Activated T-cell treated with anti-CD3 and anti-CD28 coated beads, Interleukin-2, amount 50 U/mL, for 4 hours (primary cell): ENCODE results near the gene OR5A1. TPM values are rescaled to one million over a fixed set of nuclear protein-coding genes. Genes with fewer than 3 reads are reported as not detected.

Source experiments
- ATAC-seq, 2 donors: fragments of 200-7000 bp; cut with Tn5 transposase; one replicate each; pipeline ENCODE4 v1.10.0; 2021
- DNase-seq: peaks from one replicate; pipeline ENCODE4 v3.0.0-alpha.2; 2020
- H3K27me3 Mint-ChIP-seq: one replicate; pipeline ENCODE4 v1.8.0; 2021; ENCODE audit warnings: low read depth, mixed read lengths
- H3K36me3 Mint-ChIP-seq: one replicate; pipeline ENCODE4 v1.8.0; 2022; ENCODE audit warnings: mixed read lengths; ENCODE audit not compliant: insufficient read depth
- H3K4me1 Mint-ChIP-seq: one replicate; pipeline ENCODE4 v1.8.0; 2021; ENCODE audit warnings: low read depth, mixed read lengths
- H3K4me3 Mint-ChIP-seq: one replicate; pipeline ENCODE4 v1.8.0; 2021; ENCODE audit warnings: mild to moderate bottlenecking, moderate library complexity, mixed read lengths
- H3K9me3 Mint-ChIP-seq: one replicate; pipeline ENCODE4 v1.8.0; 2021; ENCODE audit warnings: mixed read lengths
- total RNA-seq, 3 donors: library from RNA; stranded (reverse); gene quantifications; one replicate each; pipeline ENCODE4 v1.2.1, GENCODE V29; 2021

OR5A1 gene
- not detected for total RNA-seq

DNA sequence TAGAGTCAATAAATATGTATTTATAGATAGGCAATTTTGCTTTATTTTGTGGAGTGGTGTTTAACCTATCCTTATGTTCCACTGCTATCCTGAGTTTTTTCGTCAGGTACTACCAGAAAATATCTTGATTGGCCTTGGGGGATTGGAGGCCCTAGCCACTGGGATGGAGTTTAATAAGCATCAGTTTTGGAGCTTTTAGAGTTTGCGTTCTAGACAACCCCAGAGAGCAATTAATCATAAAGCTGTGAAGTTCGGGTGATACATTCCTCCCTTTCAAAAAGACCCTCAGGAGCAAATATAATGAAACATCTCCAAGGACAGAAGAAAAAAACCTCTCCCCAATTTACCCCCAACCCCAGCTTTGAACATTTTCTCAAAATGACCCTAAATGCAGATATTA is at the start of gene OR5A1:
Gene OR5A1, plus strand, starts transcription at position 301 of the 400 bp plus-strand sequence. CDS start 6,700 bp downstream, outside the sequence.
- peaks cover 10% of the 10 kb centered on the region for H3K27me3 Mint-ChIP-seq
- H3K4me1 Mint-ChIP-seq, result no peaks in the 10 kb centered on the region
- H3K9me3 Mint-ChIP-seq, result no peaks in the 10 kb centered on the region
- no peak within 1 kb of the TSS for H3K4me3 Mint-ChIP-seq
- no peak for DNase-seq
- H3K36me3 Mint-ChIP-seq, result no peaks in the 10 kb centered on the region
- no peak for ATAC-seq

DNA sequence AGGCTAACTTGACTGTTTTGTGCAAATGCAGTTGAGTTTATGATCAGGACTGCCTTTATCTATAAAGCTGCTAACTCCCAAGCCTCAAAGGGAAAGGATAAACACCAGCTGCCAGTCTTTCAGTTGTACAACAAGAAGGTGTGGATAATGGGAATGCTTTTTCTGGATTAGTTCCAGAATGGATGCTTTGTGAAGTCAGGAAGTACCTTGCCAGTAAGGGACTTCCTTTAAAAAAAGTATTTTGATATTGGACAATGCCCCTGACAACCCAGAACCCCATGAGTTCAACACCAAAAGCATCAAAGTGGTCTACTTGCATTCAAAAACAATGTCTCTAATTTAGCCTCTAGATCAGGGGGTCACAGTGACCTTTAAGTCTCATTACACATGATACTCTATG is 42.1 kb upstream of the OR5A1 start:
- ATAC-seq (no peak), DNase-seq (no peak)
- H3K9me3 Mint-ChIP-seq, result peaks cover 6% of the 10 kb centered on the region

DNA sequence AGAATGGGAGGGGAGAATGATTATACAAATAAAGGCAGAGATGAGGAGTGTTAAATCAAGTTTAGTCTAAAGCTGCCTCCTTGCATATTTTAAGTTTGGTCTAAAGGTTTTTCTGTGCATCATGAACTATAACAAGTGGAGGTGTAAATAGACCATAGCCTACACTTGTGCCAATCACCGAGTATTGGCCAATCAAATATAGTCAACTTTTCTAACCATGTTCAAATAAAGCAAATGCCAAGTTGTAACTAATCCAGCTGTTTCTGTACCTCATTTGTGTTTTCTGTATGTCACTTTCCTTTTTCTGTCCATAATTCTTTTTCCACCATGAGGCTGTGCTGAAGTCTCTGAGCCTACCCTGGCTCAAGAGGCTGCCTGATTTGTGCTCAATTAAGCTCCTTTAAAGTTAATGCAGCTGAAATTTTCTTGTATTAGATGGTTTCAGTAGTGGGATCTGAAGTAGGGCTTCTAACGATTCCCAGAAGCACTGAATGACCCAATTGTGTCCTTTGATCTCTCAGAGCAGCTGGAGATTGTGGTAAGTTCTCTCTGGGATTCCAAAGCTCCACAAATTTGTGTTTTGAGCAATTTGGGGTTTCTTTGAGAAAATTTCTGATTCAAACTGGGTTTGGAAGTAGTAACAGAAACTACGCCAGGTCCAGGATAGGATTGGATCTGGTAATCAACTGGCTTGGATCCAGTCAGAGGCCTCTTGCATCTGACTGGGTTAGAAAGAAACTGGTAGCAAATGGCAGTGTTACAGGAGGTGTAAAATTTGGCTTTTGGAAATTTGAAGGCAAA is 35.6 kb upstream of the OR5A1 start:
- no peak for ATAC-seq
- H3K9me3 Mint-ChIP-seq, result peaks cover 17% of the 10 kb centered on the region
- no peaks in the 10 kb centered on the region for H3K36me3 Mint-ChIP-seq
- H3K27me3 Mint-ChIP-seq, result no peaks in the 10 kb centered on the region
- DNase-seq, result no peak
- no peak overlapping the region for H3K4me3 Mint-ChIP-seq
- H3K4me1 Mint-ChIP-seq, result no peaks in the 10 kb centered on the region

More for the DNA sequence above, 42.1 kb upstream of the OR5A1 start:
- Mint-ChIP-seq H3K27me3 (peaks cover 10% of the 10 kb centered on the region), H3K4me3 (no peak overlapping the region), H3K4me1 (no peaks in the 10 kb centered on the region), H3K36me3 (no peaks in the 10 kb centered on the region)

DNA sequence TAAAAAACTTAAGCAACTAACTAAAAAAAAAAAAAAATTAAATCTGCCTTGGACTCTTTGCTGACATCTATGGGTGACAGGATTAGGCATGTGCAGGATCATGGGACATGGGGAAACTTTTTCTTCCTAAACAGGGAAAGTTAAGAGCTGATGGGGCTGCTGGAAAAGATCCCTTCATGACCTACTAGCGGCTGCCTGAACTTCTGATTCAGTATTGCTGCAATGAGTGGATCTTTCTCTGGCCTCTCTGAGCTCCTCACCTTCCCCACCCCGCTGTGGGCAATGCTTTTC is 35.1 kb upstream of the OR5A1 start:
- no peak for ATAC-seq
- peaks cover 17% of the 10 kb centered on the region for H3K9me3 Mint-ChIP-seq
- H3K4me1 Mint-ChIP-seq, result no peaks in the 10 kb centered on the region
- no peaks in the 10 kb centered on the region for H3K27me3 Mint-ChIP-seq
- no peak for DNase-seq
- H3K36me3 Mint-ChIP-seq, result no peaks in the 10 kb centered on the region
- no peak overlapping the region for H3K4me3 Mint-ChIP-seq

DNA sequence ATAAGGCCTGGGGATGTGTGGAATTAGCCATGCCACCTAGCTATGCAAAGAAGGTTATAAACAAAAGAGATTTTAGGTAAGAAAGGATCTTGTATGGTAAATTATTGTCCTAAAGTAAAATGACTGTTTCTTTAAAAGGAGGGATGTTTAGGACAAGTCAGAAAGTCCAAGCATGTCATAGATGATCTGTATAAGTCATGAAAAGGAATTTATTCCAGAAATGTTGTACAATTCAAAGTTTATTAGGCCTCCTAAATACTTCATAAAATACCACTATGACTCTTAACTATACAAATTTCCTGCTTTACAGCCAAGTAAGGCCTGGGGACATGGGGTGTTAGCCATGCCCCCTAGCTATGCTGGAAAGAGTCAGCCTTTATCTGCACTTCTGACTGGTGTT is 32.7 kb upstream of the OR5A1 start:
- no peak overlapping the region for H3K4me3 Mint-ChIP-seq
- ATAC-seq, result no peak
- no peak for DNase-seq
- no peaks in the 10 kb centered on the region for H3K4me1 Mint-ChIP-seq
- H3K27me3 Mint-ChIP-seq, result no peaks in the 10 kb centered on the region
- H3K36me3 Mint-ChIP-seq, result no peaks in the 10 kb centered on the region
- peaks cover 19% of the 10 kb centered on the region for H3K9me3 Mint-ChIP-seq

DNA sequence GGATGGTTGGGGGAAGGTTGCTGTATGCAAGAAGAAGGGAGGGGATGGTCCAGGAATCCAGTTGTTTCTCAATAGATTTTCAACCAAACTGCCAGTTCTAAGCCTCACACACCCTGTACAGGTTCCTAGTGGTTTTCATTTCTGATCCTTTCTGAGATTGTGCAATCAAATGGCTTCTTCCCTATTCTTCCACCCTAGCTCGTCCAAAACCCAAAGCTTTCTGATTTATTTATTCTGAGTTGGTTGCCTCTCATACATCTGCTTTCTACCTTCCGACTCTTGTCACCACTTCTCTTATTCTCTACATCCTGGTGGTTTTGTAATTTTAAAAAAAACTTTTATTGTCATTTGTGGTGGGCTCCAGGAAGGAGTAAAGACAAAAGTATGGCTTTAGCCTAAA is 22.6 kb upstream of the OR5A1 start:
- Mint-ChIP-seq H3K4me3 (no peak overlapping the region), H3K4me1 (peaks cover 4% of the 10 kb centered on the region), H3K27me3 (peaks cover 28% of the 10 kb centered on the region), H3K36me3 (no peaks in the 10 kb centered on the region), H3K9me3 (peaks cover 21% of the 10 kb centered on the region)
- no peak for ATAC-seq
- no peak for DNase-seq

DNA sequence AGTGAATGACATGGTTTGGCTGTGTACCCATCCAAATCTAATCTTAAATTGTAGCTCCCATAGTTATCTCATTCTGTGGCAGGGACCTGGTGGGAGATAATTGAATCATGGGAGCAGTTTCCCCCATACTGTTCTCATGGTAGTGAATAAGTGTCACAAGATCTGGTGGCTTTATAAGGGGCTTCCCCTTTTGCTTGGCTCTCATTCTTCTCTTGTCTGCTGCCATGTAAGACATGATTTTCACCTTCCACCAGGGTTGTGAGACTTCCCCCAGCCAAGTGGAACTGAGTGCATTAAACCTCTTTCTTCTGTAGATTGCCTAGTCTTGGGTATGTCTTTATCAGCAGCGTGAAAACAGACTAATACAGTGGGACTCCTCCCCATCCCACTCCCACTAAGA is 21.2 kb upstream of the OR5A1 start:
- peaks cover 30% of the 10 kb centered on the region for H3K27me3 Mint-ChIP-seq
- H3K4me3 Mint-ChIP-seq, result no peak overlapping the region
- peaks cover 10% of the 10 kb centered on the region for H3K9me3 Mint-ChIP-seq
- ATAC-seq, result no peak
- H3K4me1 Mint-ChIP-seq, result peaks cover 4% of the 10 kb centered on the region
- no peak for DNase-seq
- no peaks in the 10 kb centered on the region for H3K36me3 Mint-ChIP-seq

DNA sequence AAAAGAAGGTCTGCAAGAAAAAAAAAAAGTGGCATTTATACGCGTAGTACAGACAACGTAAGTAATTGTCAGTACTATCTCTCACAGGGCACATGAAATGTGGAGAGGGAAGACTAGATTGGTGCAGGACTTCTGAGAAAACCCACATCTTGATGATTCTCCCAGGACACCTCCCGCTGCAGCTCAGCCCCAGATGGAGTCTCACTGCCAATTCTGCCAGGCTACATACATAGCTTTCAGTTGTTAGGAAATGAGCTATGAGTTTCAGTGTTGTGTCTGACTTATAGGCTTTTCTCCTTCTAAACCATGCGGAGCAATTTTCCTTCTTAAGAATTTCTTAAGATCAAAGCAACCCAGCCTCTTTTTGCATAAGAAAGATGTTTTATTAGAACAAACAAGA is 19.7 kb upstream of the OR5A1 start:
- Mint-ChIP-seq H3K27me3 (peaks cover 30% of the 10 kb centered on the region), H3K4me1 (peaks cover 4% of the 10 kb centered on the region), H3K36me3 (no peaks in the 10 kb centered on the region), H3K4me3 (no peak overlapping the region), H3K9me3 (peaks cover 3% of the 10 kb centered on the region)
- ATAC-seq, result no peak
- DNase-seq, result no peak

DNA sequence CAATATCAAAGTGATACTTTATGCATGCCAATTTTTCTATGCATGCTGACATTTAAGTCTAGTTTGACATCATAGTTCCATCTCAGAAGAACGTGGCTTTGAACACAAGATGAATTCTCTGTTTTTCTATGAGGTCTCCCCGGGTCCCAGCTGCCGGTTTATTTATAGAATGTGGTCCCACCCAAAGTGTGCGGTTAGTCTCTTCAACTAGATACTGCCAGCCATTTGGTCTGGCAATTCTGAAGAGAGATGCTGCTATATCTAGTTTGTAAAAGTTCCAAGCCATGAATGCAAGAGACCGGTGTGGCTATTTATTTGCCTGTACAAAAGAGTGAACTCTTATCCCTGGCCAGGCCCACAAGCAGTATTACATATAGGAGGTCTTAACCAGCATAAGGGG is 19.2 kb upstream of the OR5A1 start:
- Mint-ChIP-seq H3K4me3 (no peak overlapping the region), H3K36me3 (no peaks in the 10 kb centered on the region), H3K4me1 (peaks cover 4% of the 10 kb centered on the region), H3K27me3 (peaks cover 30% of the 10 kb centered on the region), H3K9me3 (peaks cover 3% of the 10 kb centered on the region)
- ATAC-seq (no peak), DNase-seq (no peak)

DNA sequence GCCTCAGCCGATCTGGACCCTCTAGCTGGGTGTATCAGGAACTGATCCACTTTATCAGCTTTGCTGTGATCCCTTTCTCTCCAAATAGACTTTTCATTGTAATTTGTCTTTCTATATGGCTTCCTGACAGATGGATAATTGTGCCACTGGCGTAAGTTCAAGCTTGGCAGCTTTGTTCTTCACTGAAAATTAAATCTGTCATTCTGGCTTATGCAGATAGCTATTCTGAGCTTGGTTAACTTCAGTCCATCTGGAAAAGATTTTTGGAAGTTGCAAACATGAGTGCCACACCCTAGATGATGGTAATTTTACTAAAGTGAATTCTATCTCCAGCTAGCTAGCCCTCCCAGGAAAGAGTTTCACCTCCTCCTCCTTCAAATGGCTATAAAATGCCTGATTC is 18.1 kb upstream of the OR5A1 start:
- H3K27me3 Mint-ChIP-seq, result peaks cover 24% of the 10 kb centered on the region
- H3K36me3 Mint-ChIP-seq, result no peaks in the 10 kb centered on the region
- H3K4me1 Mint-ChIP-seq, result peaks cover 4% of the 10 kb centered on the region
- DNase-seq (no peak), ATAC-seq (no peak)
- H3K4me3 Mint-ChIP-seq, result no peak overlapping the region
- H3K9me3 Mint-ChIP-seq, result no peaks in the 10 kb centered on the region

DNA sequence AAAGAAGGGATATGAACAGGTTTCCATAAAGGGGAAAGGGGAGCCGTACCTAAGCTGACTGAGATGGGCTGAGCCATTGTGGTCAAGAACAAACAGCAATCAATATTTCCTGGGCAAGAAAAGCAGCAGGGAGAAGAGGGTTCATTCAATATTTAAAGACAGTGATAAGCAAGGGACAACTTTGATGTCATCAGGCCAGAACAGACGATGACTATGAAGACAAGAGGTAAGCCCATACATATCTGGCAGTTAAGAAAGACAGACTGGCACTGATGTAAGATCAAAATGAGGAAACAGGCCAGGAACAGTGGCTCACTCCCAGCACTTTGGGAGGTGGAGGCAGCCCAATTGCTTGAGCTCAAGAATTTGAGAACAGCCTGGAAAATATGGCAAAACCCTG is 12.4 kb upstream of the OR5A1 start:
- Mint-ChIP-seq H3K4me3 (no peak overlapping the region), H3K9me3 (no peaks in the 10 kb centered on the region), H3K4me1 (no peaks in the 10 kb centered on the region), H3K36me3 (no peaks in the 10 kb centered on the region), H3K27me3 (peaks cover 2% of the 10 kb centered on the region)
- DNase-seq (no peak), ATAC-seq (no peak)

DNA sequence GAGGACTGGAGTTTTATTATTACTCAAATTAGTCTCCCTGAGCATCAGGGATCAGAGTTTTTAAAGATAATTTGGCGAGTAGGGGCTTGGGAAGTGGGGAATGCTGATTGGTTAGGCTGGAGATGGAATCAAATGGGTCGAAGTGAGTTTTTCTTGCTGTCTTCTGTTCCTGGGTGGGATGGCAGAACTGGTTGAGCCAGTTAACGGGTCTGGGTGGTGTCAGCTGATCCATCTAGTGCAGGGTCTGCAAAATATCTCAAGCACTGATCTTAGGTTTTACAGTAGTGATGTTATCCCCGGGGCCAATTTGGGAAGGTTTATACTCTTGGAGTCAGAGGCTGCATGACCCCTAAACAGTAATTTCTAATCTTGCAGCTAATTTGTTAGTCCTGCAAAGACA is 11.1 kb upstream of the OR5A1 start:
- ATAC-seq, result no peak
- H3K4me3 Mint-ChIP-seq, result no peak overlapping the region
- H3K4me1 Mint-ChIP-seq, result no peaks in the 10 kb centered on the region
- DNase-seq, result no peak
- no peaks in the 10 kb centered on the region for H3K36me3 Mint-ChIP-seq
- H3K27me3 Mint-ChIP-seq, result peaks cover 3% of the 10 kb centered on the region
- H3K9me3 Mint-ChIP-seq, result no peaks in the 10 kb centered on the region

DNA sequence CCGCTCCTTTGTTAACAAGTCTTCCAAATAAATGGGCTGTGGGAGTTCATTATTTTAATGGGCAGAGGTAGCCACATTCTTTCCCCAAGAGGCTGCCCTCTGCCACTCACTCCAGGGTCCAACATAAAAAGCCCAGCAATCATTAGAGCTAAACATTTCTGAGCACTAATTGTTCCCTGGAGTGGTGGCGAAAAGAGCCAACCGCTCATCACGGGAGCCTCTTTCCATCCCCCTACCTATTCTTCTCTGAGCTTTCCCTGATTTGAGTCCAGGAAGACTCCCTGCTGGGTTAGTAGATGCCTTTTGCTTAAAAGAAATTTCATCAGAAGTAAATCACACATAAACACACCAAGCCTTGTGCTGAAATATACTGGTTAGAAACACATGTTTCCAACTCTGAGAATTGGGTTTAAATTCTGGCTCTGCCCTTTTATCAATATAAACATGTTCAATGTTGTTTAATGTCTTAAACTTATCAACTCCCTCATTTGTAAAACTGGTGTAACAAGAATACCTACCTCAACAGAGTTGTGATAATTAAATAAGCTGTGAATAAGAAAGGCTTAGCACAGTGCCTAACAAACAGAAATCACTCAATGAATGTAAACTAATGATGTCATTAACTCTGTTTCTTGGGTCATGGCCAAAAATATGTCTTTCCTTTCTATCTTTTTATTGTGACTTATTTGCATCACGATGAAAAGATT is 9.8 kb upstream of the OR5A1 start, which contains the start of gene OR5A2:
Gene OR5A2, minus strand, starts transcription at position 53 of the 707 bp plus-strand sequence. CDS start 3,460 bp downstream, outside the sequence.
- Mint-ChIP-seq H3K9me3 (no peaks in the 10 kb centered on the region), H3K27me3 (peaks cover 3% of the 10 kb centered on the region), H3K4me3 (no peak within 1 kb of the TSS), H3K36me3 (no peaks in the 10 kb centered on the region), H3K4me1 (no peaks in the 10 kb centered on the region)
- no peak for DNase-seq
- ATAC-seq, result no peak

DNA sequence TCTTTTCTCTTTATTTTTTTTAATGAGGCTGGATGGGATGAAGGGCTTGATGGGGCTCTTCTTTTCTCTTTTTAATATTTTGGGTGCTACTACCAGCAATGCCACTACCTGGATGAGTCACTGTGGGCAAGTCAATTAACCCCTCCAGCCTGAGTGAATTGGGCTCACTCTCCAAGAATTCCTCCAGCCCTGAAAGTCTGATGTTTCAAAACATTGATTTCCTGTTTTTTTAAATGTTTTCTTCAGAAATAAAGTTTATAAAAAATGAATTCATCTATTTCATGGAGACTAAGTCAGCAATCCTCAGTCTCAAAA is 9.2 kb upstream of the OR5A1 start:
- peaks cover 7% of the 10 kb centered on the region for H3K27me3 Mint-ChIP-seq
- no peaks in the 10 kb centered on the region for H3K36me3 Mint-ChIP-seq
- H3K9me3 Mint-ChIP-seq, result no peaks in the 10 kb centered on the region
- no peak for DNase-seq
- H3K4me3 Mint-ChIP-seq, result no peak overlapping the region
- H3K4me1 Mint-ChIP-seq, result no peaks in the 10 kb centered on the region
- no peak for ATAC-seq

DNA sequence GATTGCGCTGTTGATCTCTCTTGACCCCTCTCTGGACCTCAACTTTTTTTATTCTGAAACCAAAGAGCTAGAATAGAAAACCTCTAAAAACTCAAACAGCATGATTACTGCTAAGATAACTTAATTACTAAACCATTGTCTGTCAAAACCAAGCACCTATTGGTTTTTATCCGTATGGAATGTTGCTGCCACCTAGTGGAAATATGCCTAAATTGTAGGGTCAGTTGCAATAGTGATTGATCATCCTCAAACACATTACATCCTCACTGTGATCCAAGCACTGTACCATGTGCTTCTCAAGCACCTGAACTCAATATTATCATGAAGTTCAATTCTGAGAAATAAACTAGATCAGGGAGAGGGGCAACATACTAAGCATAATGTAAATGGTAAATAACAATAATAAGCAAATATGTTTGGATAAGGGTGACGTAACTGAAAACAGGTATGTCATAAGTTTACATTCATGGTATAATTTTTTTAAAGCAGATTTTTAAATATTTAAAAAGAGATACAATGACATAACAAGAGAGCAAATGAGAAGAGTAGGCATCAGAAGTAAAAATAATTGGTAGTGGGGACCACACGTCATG is 6.2 kb upstream of the OR5A1 start:
- H3K36me3 Mint-ChIP-seq, result no peaks in the 10 kb centered on the region
- DNase-seq, result peak; percentile 6
- H3K9me3 Mint-ChIP-seq, result no peaks in the 10 kb centered on the region
- H3K27me3 Mint-ChIP-seq, result peaks cover 10% of the 10 kb centered on the region
- no peak overlapping the region for H3K4me3 Mint-ChIP-seq
- no peaks in the 10 kb centered on the region for H3K4me1 Mint-ChIP-seq
- no peak for ATAC-seq
